Thymus (tissue), 11 donors: Measurements from ENCODE around the gene SYNGR1. TPM values are rescaled to one million over a fixed set of nuclear protein-coding genes. Genes with fewer than 3 reads are reported as not detected.
"Not testable (repeated sequence)": the region's sequence is repeated elsewhere in the genome, so short reads cannot be mapped to it uniquely, and the experiment has no call there.

Experiments used
- DNase-seq, 9 donors: peaks; one replicate each; pipeline ENCODE4 v3.0.0-alpha.2; 2013; ENCODE audit warnings: low spot score in 9 of 9, low read depth in 6 of 9, missing footprints in 1 of 9
- H3K27ac ChIP-seq, 2 donors: one replicate each; pipeline ENCODE4 v1.5.1; 2013; ENCODE audit warnings: control low read depth in 1 of 2, low read depth in 1 of 2, low read length in 1 of 2, mild to moderate bottlenecking in 1 of 2, moderate library complexity in 1 of 2
- H3K27me3 ChIP-seq, 2 donors: one replicate each; pipeline ENCODE4 v1.5.1; 2013; ENCODE audit warnings: low read length in 1 of 2; ENCODE audit not compliant: control insufficient read depth in 2 of 2, insufficient read depth in 1 of 2
- H3K36me3 ChIP-seq, 2 donors: one replicate each; pipeline ENCODE4 v1.5.1; 2013; ENCODE audit warnings: low read length in 1 of 2, mild to moderate bottlenecking in 1 of 2, moderate library complexity in 1 of 2; ENCODE audit not compliant: control insufficient read depth in 2 of 2, insufficient read depth in 2 of 2
- H3K4me1 ChIP-seq, 2 donors: one replicate each; pipeline ENCODE4 v1.5.1; 2013; ENCODE audit warnings: low read length in 2 of 2; ENCODE audit not compliant: control insufficient read depth in 2 of 2, insufficient read depth in 2 of 2
- H3K4me3 ChIP-seq, 2 donors: one replicate each; pipeline ENCODE4 v1.5.1; 2013; ENCODE audit warnings: low read length in 2 of 2, control low read depth in 1 of 2, mild to moderate bottlenecking in 1 of 2
- H3K9me3 ChIP-seq, 2 donors: one replicate each; pipeline ENCODE4 v1.5.1; 2013; ENCODE audit warnings: low read length in 1 of 2, mild to moderate bottlenecking in 1 of 2; ENCODE audit not compliant: control insufficient read depth in 2 of 2, insufficient read depth in 1 of 2
- WGBS: extraction: QIAGEN DNeasy Blood & Tissue Kit; methylation state at CpG from one replicate; pipeline ENCODE4 v1.1.7; 2013; 5-methylcytosine and 5-hydroxymethylcytosine counted together
- polyA plus RNA-seq: library from polyadenylated mRNA; stranded (reverse); fragments of 200-250 nt; gene quantifications from one replicate; pipeline ENCODE4 v1.2.3, GENCODE V29; 2013
- total RNA-seq: library from RNA; stranded (reverse); fragments of 120-200 nt; gene quantifications from one replicate; pipeline ENCODE4 v1.2.4, GENCODE V29; 2013
- donor health status: healthy.

Gene SYNGR1
- total and polyA plus RNA-seq, 2 donors = 2.8 to 6.1 TPM

DNA sequence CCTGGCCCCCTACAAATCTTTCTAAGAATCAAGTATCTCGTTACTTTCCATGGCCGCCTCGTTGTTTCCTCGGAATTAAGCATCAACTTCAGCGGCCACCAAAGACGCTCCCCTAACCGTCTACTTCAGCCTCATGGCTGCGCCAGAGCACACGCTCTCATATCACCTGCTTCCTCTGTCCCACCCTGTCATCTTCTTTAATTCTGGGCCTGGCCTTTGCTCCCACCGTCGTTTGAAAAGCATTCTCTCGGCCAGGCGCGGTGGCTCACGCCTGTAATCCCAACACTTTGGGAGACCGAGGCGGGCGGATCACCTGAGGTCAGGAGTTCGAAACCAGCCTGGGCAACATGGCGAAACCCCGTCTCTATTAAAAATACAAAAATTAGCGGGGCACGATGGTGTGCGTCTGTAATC is 29.2 kb upstream of the SYNGR1 start:
- 92% methylated on average over 24 of the region's 24 CpGs for WGBS
- not testable (repeated sequence) for H3K27me3 ChIP-seq, H3K9me3 ChIP-seq, DNase-seq, H3K27ac ChIP-seq
- Histone ChIP-seq H3K36me3 (peaks cover 26 to 28% of the 10 kb centered on the region in 2 donors), H3K4me3 (peak overlapping the region; percentile 60 to 75), H3K4me1 (peaks cover 0 to 35% of the 10 kb centered on the region in 2 donors)

DNA sequence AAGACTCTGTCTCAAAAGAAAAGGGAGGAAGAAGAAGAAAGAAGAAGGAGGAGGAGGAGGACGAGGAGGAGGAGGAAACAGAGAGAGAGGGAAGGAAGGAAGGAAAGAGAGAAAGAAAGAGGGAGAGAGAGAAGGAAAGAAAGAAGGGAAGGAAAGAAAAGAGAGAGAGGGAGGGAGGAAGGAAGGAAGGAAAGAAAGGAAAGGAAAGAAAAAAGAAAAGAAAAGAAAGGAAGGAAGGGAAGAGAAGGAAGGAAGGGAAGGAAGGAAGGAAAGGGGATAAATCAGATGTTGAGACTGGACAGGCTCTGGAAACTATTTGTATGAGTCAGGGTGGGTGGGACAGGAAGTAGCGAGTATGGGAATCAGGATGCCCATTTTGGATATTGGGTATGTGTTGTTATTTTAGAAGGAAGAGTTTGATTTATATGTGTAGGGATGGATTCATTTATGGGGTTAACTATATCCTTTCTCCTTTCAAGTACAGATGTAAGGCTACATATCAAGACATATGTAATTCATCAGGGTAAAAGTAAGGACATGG is 24.3 kb upstream of the SYNGR1 start:
- Histone ChIP-seq H3K27me3 (no peaks in the 10 kb centered on the region), H3K9me3 (no peaks in the 10 kb centered on the region), H3K36me3 (no peaks in the 10 kb centered on the region), H3K27ac (no peak overlapping the region), H3K4me1 (peaks cover 0 to 2% of the 10 kb centered on the region in 2 donors), H3K4me3 (no peak overlapping the region)
- DNase-seq = no peak
- WGBS = 88% methylated on average over 2 of the region's 2 CpGs

DNA sequence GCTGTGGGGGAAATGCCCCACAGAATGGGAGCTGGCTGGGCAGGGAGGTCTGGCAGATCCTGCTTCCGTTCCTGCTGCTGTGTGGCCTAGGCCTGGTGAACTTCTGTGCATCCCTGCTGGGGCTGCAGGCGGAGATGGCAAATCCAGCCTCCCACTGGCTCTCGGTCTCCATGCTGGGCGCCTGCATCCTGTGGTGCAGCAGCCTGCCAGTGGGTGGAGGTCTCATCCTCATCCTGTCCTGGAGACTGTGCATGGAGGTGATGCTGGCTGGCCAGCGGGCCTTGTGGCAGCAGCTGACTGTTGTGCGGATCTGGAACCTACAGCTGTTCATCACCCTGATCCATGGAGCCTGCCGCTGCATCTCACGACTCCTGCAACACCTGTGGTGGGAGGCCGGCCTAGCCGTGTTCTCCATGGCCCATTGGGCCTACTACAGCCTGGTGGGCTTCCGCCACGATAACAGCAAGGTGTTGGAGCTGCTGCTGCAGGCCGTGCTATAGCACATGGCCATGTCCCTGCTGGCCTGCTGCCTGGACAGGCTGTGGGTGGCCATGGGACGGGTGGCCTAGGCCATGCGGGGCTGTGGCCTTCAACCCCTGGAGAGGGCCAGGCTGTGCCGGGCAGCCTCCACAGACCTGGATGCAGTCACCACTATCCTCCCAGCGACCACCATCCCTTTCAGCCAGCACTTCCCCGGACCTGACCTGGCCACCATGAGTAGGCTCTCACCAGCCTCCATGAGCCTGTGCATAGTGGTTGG is 21.6 kb upstream of the SYNGR1 start:
- Histone ChIP-seq H3K27me3 (no peaks in the 10 kb centered on the region), H3K36me3 (no peaks in the 10 kb centered on the region), H3K4me1 (peaks cover 9 to 23% of the 10 kb centered on the region in 2 donors), H3K9me3 (no peaks in the 10 kb centered on the region), H3K27ac (no peak overlapping the region), H3K4me3 (no peak overlapping the region)
- no peak for DNase-seq
- WGBS = 98% methylated on average over 18 of the region's 18 CpGs

- H3K27ac ChIP-seq, DNase-seq, H3K4me3 ChIP-seq, H3K27me3 ChIP-seq, H3K9me3 ChIP-seq, H3K36me3 ChIP-seq: not testable (repeated sequence)
- 96% methylated on average over 1 of the region's 1 CpG for WGBS
- peaks cover 9 to 23% of the 10 kb centered on the region in 2 donors for H3K4me1 ChIP-seq
Observed at GRCh38 chr22:39330553-39330952, 19.2 kb upstream of the SYNGR1 start.

DNA sequence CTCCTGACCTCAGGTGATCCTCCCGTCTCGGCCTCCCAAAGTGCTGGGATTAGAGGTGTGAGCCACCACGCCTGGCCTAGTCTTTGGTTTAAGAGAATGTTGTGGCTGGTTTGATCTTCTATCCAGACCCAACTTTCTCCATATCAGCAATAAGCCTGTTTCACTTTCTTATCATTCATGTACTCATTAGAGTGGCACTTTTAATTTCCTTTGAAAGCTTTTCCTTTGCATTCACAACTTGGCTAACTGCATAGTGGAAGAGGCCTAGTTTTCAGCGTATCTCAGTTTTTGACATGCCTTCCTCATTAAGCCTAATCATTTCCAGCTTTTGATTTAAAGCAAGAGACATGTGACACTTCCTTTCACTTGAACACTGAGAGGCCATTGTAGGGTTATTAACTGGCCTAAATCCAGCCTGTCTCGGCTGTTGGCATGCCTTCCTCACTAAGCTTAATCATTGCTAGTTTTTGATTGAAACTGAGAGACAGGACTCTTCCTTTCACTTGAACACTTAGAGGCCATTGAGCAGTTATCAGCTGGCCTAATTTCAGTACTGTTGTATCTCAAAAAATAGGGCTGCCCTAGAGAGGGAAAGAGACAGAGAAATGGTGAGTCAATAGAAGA is 17.2 kb upstream of the SYNGR1 start:
- Histone ChIP-seq H3K36me3 (no peaks in the 10 kb centered on the region), H3K9me3 (no peaks in the 10 kb centered on the region), H3K4me1 (peaks cover 9 to 23% of the 10 kb centered on the region in 2 donors), H3K27ac (peak overlapping the region in 1 of 2 donors; percentile 1), H3K27me3 (no peaks in the 10 kb centered on the region), H3K4me3 (no peak overlapping the region)
- DNase-seq = no peak
- WGBS = 88% methylated on average over 5 of the region's 5 CpGs

GRCh38 chr22:39336411-39336810 is 13.4 kb upstream of the SYNGR1 start:
- WGBS = 96% methylated on average over 5 of the region's 5 CpGs
- DNase-seq = no peak
- peaks cover 0 to 3% of the 10 kb centered on the region in 2 donors for H3K27me3 ChIP-seq
- no peaks in the 10 kb centered on the region for H3K9me3 ChIP-seq
- H3K4me1 ChIP-seq = peaks cover under 1 to 14% of the 10 kb centered on the region in 2 donors
- no peak overlapping the region for H3K27ac ChIP-seq
- H3K36me3 ChIP-seq = no peaks in the 10 kb centered on the region
- no peak overlapping the region for H3K4me3 ChIP-seq

DNA sequence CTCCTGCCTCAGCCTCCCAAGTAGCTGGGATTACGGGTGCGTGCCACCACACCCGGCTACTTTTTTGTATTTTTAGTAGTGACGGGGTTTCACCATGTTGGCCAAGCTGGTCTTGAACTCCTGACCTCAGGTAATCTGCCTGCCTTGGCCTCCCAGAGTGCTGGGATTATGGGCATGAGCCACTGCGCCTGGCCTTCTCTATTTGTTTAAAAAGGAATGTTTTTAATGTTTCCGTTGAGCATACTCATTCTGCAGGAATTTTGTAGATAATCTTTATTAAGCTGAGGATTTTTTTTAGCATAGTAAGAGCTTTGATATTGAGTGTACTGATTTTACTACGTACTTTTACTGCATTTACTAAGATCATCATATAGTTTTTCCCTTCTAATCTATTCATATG is 10.0 kb upstream of the SYNGR1 start:
- H3K9me3 ChIP-seq, DNase-seq, H3K4me3 ChIP-seq, H3K4me1 ChIP-seq, H3K27me3 ChIP-seq, H3K36me3 ChIP-seq, H3K27ac ChIP-seq: not testable (repeated sequence)
- WGBS = 97% methylated on average over 7 of the region's 7 CpGs

DNA sequence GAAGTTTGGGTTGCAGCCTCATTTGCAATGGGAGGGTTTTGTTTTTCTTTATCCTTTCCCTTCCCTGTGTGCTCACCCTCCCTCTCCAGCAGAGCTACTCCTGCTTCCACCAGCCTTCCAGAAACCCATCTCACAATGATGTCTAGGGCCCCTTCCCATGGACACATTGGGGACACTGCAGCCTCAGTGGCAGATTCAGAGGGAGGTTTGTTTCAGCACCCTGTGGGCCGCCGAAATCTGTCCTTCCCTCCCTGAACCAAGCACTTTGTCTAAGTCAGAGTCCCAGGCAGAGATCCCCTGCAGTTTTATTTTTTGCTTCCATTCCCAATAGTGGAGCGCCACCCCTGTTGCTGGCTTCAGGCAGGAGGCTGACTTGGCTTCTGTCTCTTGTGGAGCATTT is 8.6 kb upstream of the SYNGR1 start:
- Histone ChIP-seq H3K4me1 (peaks cover 0 to 7% of the 10 kb centered on the region in 2 donors), H3K9me3 (no peaks in the 10 kb centered on the region), H3K4me3 (no peak overlapping the region), H3K27ac (no peak overlapping the region), H3K36me3 (no peaks in the 10 kb centered on the region), H3K27me3 (peaks cover 0 to 9% of the 10 kb centered on the region in 2 donors)
- 95% methylated on average over 3 of the region's 3 CpGs for WGBS
- DNase-seq = no peak
